OCI-LY3 (cell line): Measurements from ENCODE around the gene HSPBP1.

Experiments
- EZH2phosphoT487 ChIP-seq: fragments of 200-600 bp; shearing (Covaris generic); IDR thresholded peaks from 2 replicates; pipeline ENCODE4 v1.6.1; 2018; ENCODE audit warnings: antibody characterized with exemption, mixed run types, low read depth
- TF ChIP-seq, protein P1 (sequence below): fragments of 200-600, 300-600 bp; sonication (generic); IDR thresholded peaks from 2 replicates; pipeline ENCODE4 v1.5.1; 2014; ENCODE audit warnings: antibody characterized with exemption, low read length, low read depth

DNA sequence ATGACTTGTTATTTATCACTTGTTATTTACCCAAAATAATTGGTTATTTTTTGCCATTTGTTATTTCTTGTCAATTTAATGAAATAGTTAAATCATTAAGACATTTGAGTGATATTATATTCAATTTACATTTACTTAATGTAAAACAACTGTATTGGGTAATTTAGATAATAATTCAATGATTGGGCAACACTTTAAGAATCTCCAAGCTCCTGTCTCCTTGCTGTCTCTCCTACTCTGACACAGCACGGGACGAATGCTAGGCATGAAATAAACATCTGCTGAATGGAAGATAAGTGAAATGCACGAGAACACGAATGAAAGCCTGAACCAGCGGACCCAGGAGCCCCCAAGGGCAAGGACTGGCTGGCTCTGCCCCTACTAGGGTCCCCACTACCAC, 15.4 kb downstream of the HSPBP1 start:
- TF ChIP-seq, protein P1, sequence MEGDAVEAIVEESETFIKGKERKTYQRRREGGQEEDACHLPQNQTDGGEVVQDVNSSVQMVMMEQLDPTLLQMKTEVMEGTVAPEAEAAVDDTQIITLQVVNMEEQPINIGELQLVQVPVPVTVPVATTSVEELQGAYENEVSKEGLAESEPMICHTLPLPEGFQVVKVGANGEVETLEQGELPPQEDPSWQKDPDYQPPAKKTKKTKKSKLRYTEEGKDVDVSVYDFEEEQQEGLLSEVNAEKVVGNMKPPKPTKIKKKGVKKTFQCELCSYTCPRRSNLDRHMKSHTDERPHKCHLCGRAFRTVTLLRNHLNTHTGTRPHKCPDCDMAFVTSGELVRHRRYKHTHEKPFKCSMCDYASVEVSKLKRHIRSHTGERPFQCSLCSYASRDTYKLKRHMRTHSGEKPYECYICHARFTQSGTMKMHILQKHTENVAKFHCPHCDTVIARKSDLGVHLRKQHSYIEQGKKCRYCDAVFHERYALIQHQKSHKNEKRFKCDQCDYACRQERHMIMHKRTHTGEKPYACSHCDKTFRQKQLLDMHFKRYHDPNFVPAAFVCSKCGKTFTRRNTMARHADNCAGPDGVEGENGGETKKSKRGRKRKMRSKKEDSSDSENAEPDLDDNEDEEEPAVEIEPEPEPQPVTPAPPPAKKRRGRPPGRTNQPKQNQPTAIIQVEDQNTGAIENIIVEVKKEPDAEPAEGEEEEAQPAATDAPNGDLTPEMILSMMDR, result no peak
- TF ChIP-seq EZH2phosphoT487, result no peak
